ENCODE results near the gene PDSS2.
A peak's percentile ranks its signal among the peaks of the same experiment; 100 is the strongest.

PDSS2 gene, protein sequence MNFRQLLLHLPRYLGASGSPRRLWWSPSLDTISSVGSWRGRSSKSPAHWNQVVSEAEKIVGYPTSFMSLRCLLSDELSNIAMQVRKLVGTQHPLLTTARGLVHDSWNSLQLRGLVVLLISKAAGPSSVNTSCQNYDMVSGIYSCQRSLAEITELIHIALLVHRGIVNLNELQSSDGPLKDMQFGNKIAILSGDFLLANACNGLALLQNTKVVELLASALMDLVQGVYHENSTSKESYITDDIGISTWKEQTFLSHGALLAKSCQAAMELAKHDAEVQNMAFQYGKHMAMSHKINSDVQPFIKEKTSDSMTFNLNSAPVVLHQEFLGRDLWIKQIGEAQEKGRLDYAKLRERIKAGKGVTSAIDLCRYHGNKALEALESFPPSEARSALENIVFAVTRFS

DNA sequence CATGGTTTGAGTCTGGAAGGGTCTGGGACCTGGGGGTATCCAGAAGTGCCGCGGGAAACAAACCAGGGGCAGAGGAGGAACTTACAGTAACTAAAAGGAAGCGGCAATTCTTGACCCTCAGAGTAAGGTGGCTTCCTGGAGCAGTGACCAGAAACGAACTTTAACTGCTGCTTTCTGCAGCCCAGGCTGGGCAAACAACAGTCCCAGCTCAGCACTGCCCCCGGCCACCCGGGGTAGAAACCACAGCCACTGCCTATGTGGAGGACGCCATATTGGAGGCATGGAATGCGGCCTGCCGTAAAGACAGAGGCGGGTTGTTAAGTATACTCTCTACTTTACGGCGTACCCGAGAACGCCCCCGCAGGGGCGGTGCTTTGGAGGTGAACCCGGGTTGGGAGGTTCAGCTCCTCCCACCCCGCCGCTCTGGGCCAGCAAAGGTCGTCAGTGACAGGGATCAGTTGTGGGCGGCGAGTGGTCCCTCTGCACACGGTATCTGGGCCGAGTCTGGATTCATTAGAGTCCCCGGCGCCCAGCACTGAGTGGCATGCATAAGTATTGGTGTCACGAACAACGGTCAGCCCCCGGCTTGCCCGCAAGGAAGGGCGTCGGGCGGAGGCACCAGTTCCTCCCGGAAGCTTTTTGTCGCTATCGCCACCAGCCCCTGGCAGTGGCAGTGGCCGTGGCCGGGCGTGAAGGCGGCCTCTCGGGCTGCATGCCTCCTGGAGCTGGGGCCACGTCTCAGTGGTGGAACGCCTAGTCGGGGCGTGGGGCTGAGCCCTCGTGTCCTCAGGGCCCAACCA, at the start of gene PDSS2:
TSS of gene PDSS2 (minus strand) at position 282 of the 800 bp plus-strand sequence. CDS start at position 3, 279 bp downstream.
- Histone ChIP-seq H3K9me3 (ENCODE audit: control insufficient read depth, low read length) (no peaks in the 10 kb centered on the region), H3K4me1 (ENCODE audit: control insufficient read depth, insufficient read depth, low read length) (no peaks in the 10 kb centered on the region), H3K36me3 (ENCODE audit: control insufficient read depth, insufficient read depth, low read length) (no peaks in the 10 kb centered on the region), H3K9ac (ENCODE audit: low read length) (peak within 1 kb of the TSS; percentile 86), H3K27me3 (ENCODE audit: control insufficient read depth, insufficient read depth, low read length) (no peaks in the 10 kb centered on the region), H3K4me3 (ENCODE audit: low read length) (peak within 1 kb of the TSS; percentile 65)

DNA sequence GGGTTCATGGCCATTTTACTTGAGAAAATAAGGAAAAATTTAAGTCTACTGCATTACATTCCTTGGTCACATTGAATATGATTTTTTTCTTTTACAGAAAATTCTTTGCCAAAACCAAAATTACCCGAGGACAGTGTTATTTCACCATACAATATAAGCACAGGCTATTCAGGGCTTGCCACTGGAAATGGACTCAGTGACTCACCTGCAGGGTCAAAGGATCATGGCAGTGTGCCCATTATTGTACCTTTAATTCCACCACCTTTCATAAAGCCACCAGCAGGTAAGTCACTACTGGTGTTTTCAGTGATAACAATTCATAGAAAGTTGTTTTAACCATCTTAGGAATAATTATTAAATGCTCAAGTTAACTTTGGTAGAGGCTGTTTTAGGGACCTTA, 46.8 kb upstream of the PDSS2 start:
- Histone ChIP-seq H3K9ac (ENCODE audit: low read length) (no peak overlapping the region), H3K27me3 (ENCODE audit: control insufficient read depth, insufficient read depth, low read length) (no peaks in the 10 kb centered on the region), H3K4me1 (ENCODE audit: control insufficient read depth, insufficient read depth, low read length) (peaks cover 3% of the 10 kb centered on the region), H3K9me3 (ENCODE audit: control insufficient read depth, low read length) (no peaks in the 10 kb centered on the region), H3K4me3 (ENCODE audit: low read length) (no peak overlapping the region), H3K36me3 (ENCODE audit: control insufficient read depth, insufficient read depth, low read length) (no peaks in the 10 kb centered on the region)

DNA sequence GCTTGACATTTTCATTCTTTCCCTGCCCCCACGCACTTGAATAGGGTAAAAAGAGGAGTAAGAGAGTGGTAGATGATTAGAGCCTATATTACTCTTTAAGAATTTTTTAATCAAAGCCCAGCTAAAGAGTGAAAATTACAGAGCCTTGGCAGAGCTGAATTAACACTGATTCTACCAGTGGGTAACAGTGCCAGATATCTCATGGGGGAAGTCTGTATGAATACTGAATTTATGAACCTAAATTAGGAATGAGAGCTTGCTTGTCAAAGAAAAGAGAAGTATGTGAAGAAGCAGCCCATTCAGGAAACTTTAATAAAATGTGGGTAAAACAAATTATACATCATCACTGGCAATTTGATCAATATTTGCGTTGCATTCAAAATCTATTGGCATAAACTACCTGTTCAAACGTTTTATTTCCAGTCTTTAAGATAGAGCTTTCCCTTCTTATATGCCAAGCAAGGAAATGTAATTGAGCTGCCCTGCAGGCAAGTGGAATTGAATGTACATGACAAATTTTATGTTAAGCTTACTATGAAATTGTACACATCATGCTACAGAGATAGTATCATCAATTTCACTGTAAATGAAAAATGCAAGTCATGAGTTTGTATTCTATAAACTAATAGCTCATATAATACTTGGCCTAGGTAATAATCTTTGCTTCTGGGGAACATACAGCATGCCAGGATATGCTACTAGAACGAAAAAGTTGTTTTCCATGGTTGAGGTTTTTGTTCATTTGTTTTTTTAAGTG, 45.1 kb upstream of the PDSS2 start:
- Histone ChIP-seq H3K9ac (ENCODE audit: low read length) (no peak overlapping the region), H3K36me3 (ENCODE audit: control insufficient read depth, insufficient read depth, low read length) (no peaks in the 10 kb centered on the region), H3K4me1 (ENCODE audit: control insufficient read depth, insufficient read depth, low read length) (peaks cover 3% of the 10 kb centered on the region), H3K27me3 (ENCODE audit: control insufficient read depth, insufficient read depth, low read length) (no peaks in the 10 kb centered on the region), H3K4me3 (ENCODE audit: low read length) (no peak overlapping the region), H3K9me3 (ENCODE audit: control insufficient read depth, low read length) (no peaks in the 10 kb centered on the region)

- Histone ChIP-seq H3K9ac (ENCODE audit: low read length) (no peak overlapping the region), H3K27me3 (ENCODE audit: control insufficient read depth, insufficient read depth, low read length) (peaks cover 6% of the 10 kb centered on the region), H3K4me1 (ENCODE audit: control insufficient read depth, insufficient read depth, low read length) (peaks cover 32% of the 10 kb centered on the region), H3K9me3 (ENCODE audit: control insufficient read depth, low read length) (no peaks in the 10 kb centered on the region), H3K36me3 (ENCODE audit: control insufficient read depth, insufficient read depth, low read length) (no peaks in the 10 kb centered on the region), H3K4me3 (ENCODE audit: low read length) (no peak overlapping the region)
Measured at GRCh38 chr6:107496892-107497684, 37.7 kb upstream of the PDSS2 start.

DNA sequence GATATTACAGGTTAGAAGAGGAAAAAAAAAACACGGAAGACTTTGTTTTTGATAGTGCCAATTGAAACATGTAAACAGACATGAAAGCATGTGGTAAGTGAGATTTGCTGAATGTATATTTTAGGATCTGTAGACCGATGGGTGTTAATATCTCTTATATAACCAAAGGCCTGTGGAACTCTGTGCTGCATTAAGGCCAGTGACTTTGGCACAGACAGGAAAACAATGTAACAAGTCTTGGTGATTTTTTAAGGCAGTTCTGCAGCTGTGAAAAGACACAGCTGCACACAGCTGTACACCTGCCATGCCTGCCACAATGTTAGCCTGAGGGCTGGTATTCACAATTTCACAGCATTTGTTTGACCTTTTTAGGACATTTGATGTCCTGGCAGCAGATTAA, 36.6 kb upstream of the PDSS2 start:
- Histone ChIP-seq H3K27me3 (ENCODE audit: control insufficient read depth, insufficient read depth, low read length) (peaks cover 17% of the 10 kb centered on the region), H3K9me3 (ENCODE audit: control insufficient read depth, low read length) (no peaks in the 10 kb centered on the region), H3K4me1 (ENCODE audit: control insufficient read depth, insufficient read depth, low read length) (peaks cover 32% of the 10 kb centered on the region), H3K9ac (ENCODE audit: low read length) (no peak overlapping the region), H3K4me3 (ENCODE audit: low read length) (no peak overlapping the region), H3K36me3 (ENCODE audit: control insufficient read depth, insufficient read depth, low read length) (no peaks in the 10 kb centered on the region)

DNA sequence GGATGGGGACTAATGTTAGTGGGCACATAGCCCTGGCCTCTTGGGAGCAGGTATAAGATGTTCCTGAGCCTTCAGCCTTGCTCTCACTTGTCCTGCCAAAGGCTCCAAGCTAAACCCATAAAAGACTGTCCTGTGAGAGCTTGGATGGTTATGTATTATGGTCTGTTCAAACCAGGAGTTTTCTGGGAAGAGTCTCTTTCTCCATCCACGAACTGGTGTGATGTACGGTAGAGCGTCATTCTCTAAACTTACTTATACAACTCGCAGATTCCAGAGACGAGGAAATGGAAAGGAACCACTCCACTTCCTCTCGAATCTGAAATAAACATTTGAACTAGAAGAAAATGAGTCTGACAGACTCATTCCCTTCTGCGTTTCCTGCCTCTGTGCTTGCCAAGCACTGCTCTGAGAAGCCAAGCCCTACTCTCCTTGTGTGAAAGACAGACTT, 35.9 kb upstream of the PDSS2 start:
- Histone ChIP-seq H3K36me3 (ENCODE audit: control insufficient read depth, insufficient read depth, low read length) (no peaks in the 10 kb centered on the region), H3K4me3 (ENCODE audit: low read length) (no peak overlapping the region), H3K27me3 (ENCODE audit: control insufficient read depth, insufficient read depth, low read length) (peaks cover 24% of the 10 kb centered on the region), H3K9ac (ENCODE audit: low read length) (peak overlapping the region; percentile 53), H3K4me1 (ENCODE audit: control insufficient read depth, insufficient read depth, low read length) (peaks cover 32% of the 10 kb centered on the region), H3K9me3 (ENCODE audit: control insufficient read depth, low read length) (no peaks in the 10 kb centered on the region)

GRCh38 chr6:107493158-107494057, 34.0 kb upstream of the PDSS2 start:
- Histone ChIP-seq H3K9me3 (ENCODE audit: control insufficient read depth, low read length) (no peaks in the 10 kb centered on the region), H3K9ac (ENCODE audit: low read length) (no peak overlapping the region), H3K4me1 (ENCODE audit: control insufficient read depth, insufficient read depth, low read length) (peaks cover 37% of the 10 kb centered on the region), H3K36me3 (ENCODE audit: control insufficient read depth, insufficient read depth, low read length) (no peaks in the 10 kb centered on the region), H3K27me3 (ENCODE audit: control insufficient read depth, insufficient read depth, low read length) (peaks cover 36% of the 10 kb centered on the region), H3K4me3 (ENCODE audit: low read length) (no peak overlapping the region)

GRCh38 chr6:107491760-107492660, 32.6 kb upstream of the PDSS2 start:
- H3K4me1 ChIP-seq (ENCODE audit: control insufficient read depth, insufficient read depth, low read length): peaks cover 37% of the 10 kb centered on the region
- no peaks in the 10 kb centered on the region for H3K36me3 ChIP-seq (ENCODE audit: control insufficient read depth, insufficient read depth, low read length)
- no peaks in the 10 kb centered on the region for H3K9me3 ChIP-seq (ENCODE audit: control insufficient read depth, low read length)
- peaks cover 42% of the 10 kb centered on the region for H3K27me3 ChIP-seq (ENCODE audit: control insufficient read depth, insufficient read depth, low read length)
- no peak overlapping the region for H3K4me3 ChIP-seq (ENCODE audit: low read length)
- peak overlapping the region; percentile 5 for H3K9ac ChIP-seq (ENCODE audit: low read length)

- Histone ChIP-seq H3K36me3 (ENCODE audit: control insufficient read depth, insufficient read depth, low read length) (no peaks in the 10 kb centered on the region), H3K4me1 (ENCODE audit: control insufficient read depth, insufficient read depth, low read length) (peaks cover 30% of the 10 kb centered on the region), H3K9me3 (ENCODE audit: control insufficient read depth, low read length) (no peaks in the 10 kb centered on the region), H3K27me3 (ENCODE audit: control insufficient read depth, insufficient read depth, low read length) (peaks cover 42% of the 10 kb centered on the region), H3K9ac (ENCODE audit: low read length) (peak overlapping the region; percentile 62), H3K4me3 (ENCODE audit: low read length) (peak overlapping the region; percentile 54)
Measured at GRCh38 chr6:107491138-107491609, 31.8 kb upstream of the PDSS2 start.

DNA sequence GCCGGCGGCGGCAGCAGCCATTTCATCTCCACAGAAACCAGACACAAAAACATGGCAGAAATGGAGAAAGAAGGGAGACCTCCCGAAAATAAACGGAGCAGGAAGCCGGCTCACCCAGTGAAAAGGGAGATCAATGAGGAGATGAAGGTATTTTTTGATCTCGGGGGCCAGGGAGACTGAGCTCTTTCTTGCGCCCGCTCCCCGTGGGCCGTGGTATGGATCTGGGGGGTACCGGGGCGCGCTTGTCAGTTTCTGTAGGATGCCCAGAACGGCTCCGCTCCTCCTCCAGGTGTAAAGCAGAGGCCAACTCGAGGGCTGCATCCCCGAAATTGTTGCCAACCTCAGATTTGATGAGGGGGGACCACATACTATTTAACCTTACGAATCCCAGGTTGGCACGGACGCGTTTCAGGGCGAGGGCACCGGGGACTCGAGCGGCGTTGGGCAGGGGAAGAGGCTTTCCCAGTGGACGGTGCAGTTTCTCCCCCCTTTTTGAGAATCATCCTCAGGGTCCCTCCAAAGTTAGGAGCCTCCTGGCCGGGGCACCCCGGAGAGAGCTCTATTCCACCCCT, 31.3 kb upstream of the PDSS2 start:
- H3K4me1 ChIP-seq (ENCODE audit: control insufficient read depth, insufficient read depth, low read length): peaks cover 25% of the 10 kb centered on the region
- H3K9me3 ChIP-seq (ENCODE audit: control insufficient read depth, low read length): no peaks in the 10 kb centered on the region
- H3K4me3 ChIP-seq (ENCODE audit: low read length): peak overlapping the region; percentile 54
- peak overlapping the region; percentile 62 for H3K9ac ChIP-seq (ENCODE audit: low read length)
- no peaks in the 10 kb centered on the region for H3K36me3 ChIP-seq (ENCODE audit: control insufficient read depth, insufficient read depth, low read length)
- H3K27me3 ChIP-seq (ENCODE audit: control insufficient read depth, insufficient read depth, low read length): peaks cover 42% of the 10 kb centered on the region
